Inflammatory macrophage (primary cell): Measurements from ENCODE around the gene MLXIP.
"Not testable (repeated sequence)": the region's sequence is repeated elsewhere in the genome, so short reads cannot be mapped to it uniquely, and the experiment has no call there.

Source experiments
- DNase-seq, 2 donors: peaks; one replicate each; pipeline ENCODE4 v3.0.0-alpha.2; 2020 to 2022

MLXIP gene

GRCh38 chr12:122150127-122150681, 71.6 kb downstream of the MLXIP start:
- no peak for DNase-seq

GRCh38 chr12:122152754-122153153, 74.2 kb downstream of the MLXIP start:
- no peak for DNase-seq

- no peak for DNase-seq
Measured at GRCh38 chr12:122155705-122156104, 77.1 kb downstream of the MLXIP start.

- DNase-seq, result peak in 1 of 2 donors; percentile 3
Measured at GRCh38 chr12:122158700-122159285, 80.2 kb downstream of the MLXIP start.

GRCh38 chr12:122159882-122160281, 81.3 kb downstream of the MLXIP start:
- DNase-seq, result no peak

GRCh38 chr12:122160761-122161160, 82.2 kb downstream of the MLXIP start:
- DNase-seq, result no peak

- no peak for DNase-seq
Measured at GRCh38 chr12:122161682-122162081, 83.1 kb downstream of the MLXIP start.

GRCh38 chr12:122162976-122163375, 84.4 kb downstream of the MLXIP start:
- DNase-seq, result no peak

GRCh38 chr12:122166422-122167349, 88.1 kb downstream of the MLXIP start:
- DNase-seq, result no peak

GRCh38 chr12:122167356-122167925, 88.9 kb downstream of the MLXIP start:
- DNase-seq, result no peak

GRCh38 chr12:122168492-122168891, 89.9 kb downstream of the MLXIP start:
- no peak for DNase-seq

GRCh38 chr12:122171399-122171798, 92.8 kb downstream of the MLXIP start:
- no peak for DNase-seq

GRCh38 chr12:122172262-122172939, 93.8 kb downstream of the MLXIP start:
- DNase-seq, result no peak

GRCh38 chr12:122174155-122174845, 95.7 kb downstream of the MLXIP start, which contains the start of gene IL31:
TSS of gene IL31 (minus strand) at chr12:122174221. CDS start at chr12:122174172, 49 bp downstream.
- DNase-seq, result no peak

GRCh38 chr12:122176473-122176872, 97.9 kb downstream of the MLXIP start:
- DNase-seq, result not testable (repeated sequence)

- peak; percentile 25 to 43 for DNase-seq
Measured at GRCh38 chr12:122182887-122183587, 104.5 kb downstream of the MLXIP start, which contains the start of gene LRRC43. TSS of gene LRRC43 (plus strand) at chr12:122183123. CDS start at chr12:122183145, 22 bp downstream.

GRCh38 chr12:122183588-122183940, 105.0 kb downstream of the MLXIP start:
- DNase-seq, result no peak

GRCh38 chr12:122184517-122184916, 106.0 kb downstream of the MLXIP start:
- peak in 1 of 2 donors; percentile 12 for DNase-seq

GRCh38 chr12:122185079-122185478, 106.5 kb downstream of the MLXIP start:
- DNase-seq, result no peak

GRCh38 chr12:122185494-122186082, 107.0 kb downstream of the MLXIP start:
- DNase-seq, result no peak

- no peak for DNase-seq
Measured at GRCh38 chr12:122187466-122187865, 108.9 kb downstream of the MLXIP start.
